GM12878 (cell line): Measurements from ENCODE around the gene MOXD1. TPM values are rescaled to one million over a fixed set of nuclear protein-coding genes. Genes with fewer than 3 reads are reported as not detected.
A peak's percentile ranks its signal among the peaks of the same experiment; 100 is the strongest.

Source experiments
- ATAC-seq: fragments of 200-7000 bp; cut with Tn5 transposase; 3 replicates; pipeline ENCODE4 v1.9.1; 2020; ENCODE audit warnings: mild to moderate bottlenecking, moderate library complexity
- BruUV-seq: library from RNA; stranded (reverse); fragments of 400-500 nt; replicated peaks from 2 replicates; lab custom pipeline; 2021; lab: Mats Ljungman, UMichigan
- CTCF ChIA-PET: fragments of 300-600 bp; sonication (Branson Sonifier 250); formaldehyde crosslinking; extraction: SDS; loops from one replicate; lab custom pipeline; 2021; ENCODE audit warnings: inconsistent platforms; lab: Yijun Ruan, JAX
- POLR2A ChIA-PET: fragments of 350-600 bp; formaldehyde crosslinking; extraction: SDS; loops from one replicate; lab custom pipeline; 2021; ENCODE audit warnings: inconsistent platforms; lab: Charles Lee
- RAD21 ChIA-PET: fragments of 300-600 bp; sonication (Branson Sonifier 250); formaldehyde crosslinking; loops from one replicate; lab custom pipeline; 2023; ENCODE audit warnings: antibody characterized with exemption; ENCODE audit not compliant: unreplicated experiment; lab: Charles Lee
- SMC1A ChIA-PET: fragments of 300-600 bp; sonication (Branson Sonifier 250); formaldehyde crosslinking; loops from one replicate; lab custom pipeline; 2023; ENCODE audit not compliant: unreplicated experiment, uncharacterized antibody; lab: Charles Lee
- DNase-seq: peaks from one replicate; pipeline ENCODE4 v3.0.0-alpha.2; 2011; ENCODE audit warnings: low read depth, low spot score
- FAIRE-seq: peaks from 3 replicates; lab custom pipeline; 2011; peaks lifted over from hg19 to GRCh38; lab: Jason Lieb, UNC
- H2AFZ ChIP-seq: 2 replicates; pipeline ENCODE4 v1.6.0; 2011; ENCODE audit warnings: low read depth, low read length, control low read depth; ENCODE audit not compliant: control insufficient read depth
- H3K27ac ChIP-seq: 2 replicates; pipeline ENCODE4 v1.5.1; 2011; ENCODE audit warnings: control low read depth; ENCODE audit not compliant: control insufficient read depth, insufficient read depth
- H3K27me3 ChIP-seq, 2 experiments: replicated peaks in 1 of 2; 2 replicates each; pipeline versions ENCODE4 v1.6.0 to v1.6.1; 2011; ENCODE audit warnings: low read length in 1 of 2; ENCODE audit not compliant: control insufficient read depth in 2 of 2, insufficient read depth in 2 of 2
- H3K36me3 ChIP-seq, 2 experiments: 2 replicates each; pipeline ENCODE4 v1.5.1; 2011; ENCODE audit warnings: low read length in 1 of 2; ENCODE audit not compliant: control insufficient read depth in 2 of 2, insufficient read depth in 2 of 2
- H3K4me1 ChIP-seq: 2 replicates; pipeline ENCODE4 v1.6.1; 2011; ENCODE audit warnings: mild to moderate bottlenecking, low read length, moderate library complexity, mixed read lengths; ENCODE audit not compliant: control insufficient read depth, insufficient read depth
- H3K4me2 ChIP-seq: 2 replicates; pipeline ENCODE4 v1.6.0; 2011; ENCODE audit warnings: control low read depth; ENCODE audit not compliant: control insufficient read depth, insufficient read depth
- H3K4me3 ChIP-seq: fragments of 200-600 bp; sonication (generic); 2 replicates; pipeline ENCODE4 v1.5.1; 2016
- H3K79me2 ChIP-seq: 2 replicates; pipeline ENCODE4 v1.6.0; 2011; ENCODE audit warnings: low read length; ENCODE audit not compliant: control insufficient read depth, insufficient read depth
- H3K9ac ChIP-seq: 2 replicates; pipeline ENCODE4 v1.8.0; 2011; ENCODE audit warnings: low read length, control low read depth, mixed read lengths; ENCODE audit not compliant: control insufficient read depth, insufficient read depth
- H3K9me3 ChIP-seq: replicated peaks from 3 replicates; pipeline ENCODE4 v1.5.1; 2011; ENCODE audit warnings: mild to moderate bottlenecking, low read length; ENCODE audit not compliant: control insufficient read depth, insufficient read depth
- H4K20me1 ChIP-seq: 2 replicates; pipeline ENCODE4 v1.6.0; 2011; ENCODE audit not compliant: control insufficient read depth, insufficient read depth
- JUNB ChIP-seq: IDR thresholded peaks from 2 replicates; pipeline ENCODE4 v1.6.1; 2016; ENCODE audit warnings: antibody characterized with exemption, mild to moderate bottlenecking
- POLR2AphosphoS5 ChIP-seq: IDR thresholded peaks from 2 replicates; pipeline ENCODE4 v1.6.1; 2011; ENCODE audit warnings: mild to moderate bottlenecking, low read length, inconsistent platforms
- RAD21 ChIP-seq: IDR thresholded peaks from 2 replicates; pipeline ENCODE4 v1.6.1; 2011; ENCODE audit warnings: mild to moderate bottlenecking, low read depth, low read length, moderate library complexity; ENCODE audit not compliant: insufficient read depth
- ZBTB40 ChIP-seq: fragments of 450-650 bp; IDR thresholded peaks from 2 replicates; pipeline ENCODE4 v1.6.1; 2016; ENCODE audit warnings: mild to moderate bottlenecking, moderate library complexity, borderline replicate concordance
- WGBS: methylation state at CpG from one replicate; pipeline ENCODE4 v1.1.6; 2016; ENCODE audit warnings: low lambda C conversion rate; ENCODE audit not compliant: insufficient replicate concordance, insufficient coverage; ENCODE audit errors: missing lambda C conversion rate; 5-methylcytosine and 5-hydroxymethylcytosine counted together
- in situ Hi-C: fragments of 300-500 bp; cut with MboI; formaldehyde crosslinking; loops from 9 replicates; pipeline ENCODE4 v1.14.3; 2018; ENCODE audit warnings: mixed read lengths
- intact Hi-C: fragments of 100-400 bp; cut with micrococcal nuclease; formaldehyde crosslinking; loops from one replicate; pipeline ENCODE4 v1.14.2; 2022; ENCODE audit not compliant: unreplicated experiment
- polyA plus RNA-seq, 11 experiments: library from polyadenylated mRNA; depleted of rRNA in 4 of 11; unstranded in 6 of 11; stranded (reverse) in 5 of 11; fragments of >200 nt; fragmentation: Nextera tagmentation in 4 of 11; fragmentation: Illumina TruSeq in 1 of 11; extraction: Ambion mirVana in 4 of 11; extraction: Trizol in 1 of 11; gene quantifications; 1 replicate in 1 of 11; 2 replicates in 10 of 11; pipeline versions ENCODE4 v1.2.1 to v1.2.3, GENCODE V29; 2011 to 2016; ENCODE audit warnings: inconsistent platforms in 2 of 11, missing spikeins in 2 of 11, low read depth in 1 of 11
- total RNA-seq, 4 experiments: library from RNA; depleted of rRNA in 3 of 4; stranded (reverse); fragments of >200 nt in 3 of 4; fragmentation: Illumina TruSeq in 1 of 4; extraction: Trizol in 1 of 4; gene quantifications; 2 replicates each; pipeline versions ENCODE4 v1.2.1 to v1.2.3, GENCODE V29; 2013 to 2021
- TF ChIP-seq, protein P1 (sequence below): IDR thresholded peaks from 2 replicates; pipeline ENCODE4 v1.6.1; 2012; ENCODE audit warnings: mild to moderate bottlenecking, low read depth, low read length
- TF ChIP-seq, protein P2 (sequence below): IDR thresholded peaks from 2 replicates; pipeline ENCODE4 v1.6.1; 2012; ENCODE audit warnings: improper control_type of control experiment, low read depth, low read length; ENCODE audit not compliant: insufficient replicate concordance
- TF ChIP-seq, protein P3 (sequence below): IDR thresholded peaks from 2 replicates; pipeline ENCODE4 v1.6.1; 2012; ENCODE audit warnings: low read depth, low read length, improper control_type of control experiment

Gene MOXD1
- total and polyA plus RNA-seq, 10 of the 15 experiments (the other 5 are each of a cell fraction or from before 2014, with no cell fraction given), result 0.03 to 2.1 (median 0.64) TPM

GRCh38 chr6:132300323-132300949, 100.8 kb downstream of the MOXD1 start:
- ChIA-PET POLR2A (no interaction called here), SMC1A (interaction anchor here (0.6 to 8.3 kb wide), 17 partner anchors 10 to 492 kb away, joined by 3 to 121 read pairs (median 3); no protein-coding TSS in a partner anchor), RAD21 (interaction anchor here (0.8 to 7.1 kb wide), 6 partner anchors 19 to 212 kb away, joined by 3 to 74 read pairs (median 5); partner anchors contain the start of gene STX7), CTCF (interaction anchor here (0.6 to 15.8 kb wide), 29 partner anchors 17 to 686 kb away, joined by 3 to 462 read pairs (median 4); no protein-coding TSS in a partner anchor)
- 50% methylated on average over 4 of the region's 4 CpGs for WGBS
- in situ Hi-C loops, result loop anchor here (10.0 kb wide), 1 partner anchor 184 kb away; no protein-coding TSS in a partner anchor
- DNase-seq (no peak), FAIRE-seq (peak; percentile 84), ATAC-seq (peak; percentile 94)
- peaks cover 0 to 1% of the 10 kb centered on the region in 2 experiments; a peak in 1 of 4 replicates for H3K27me3 ChIP-seq
- H3K79me2 ChIP-seq, result no peaks in the 10 kb centered on the region
- no TSS peak for BruUV-seq
- no peaks in the 10 kb centered on the region for H4K20me1 ChIP-seq
- no peak overlapping the region for H3K27ac ChIP-seq
- H3K9ac ChIP-seq, result no peak overlapping the region
- intact Hi-C loops, result loop anchor here (1.0 to 5.0 kb wide), 5 partner anchors 67 to 232 kb away; no protein-coding TSS in a partner anchor
- H2AFZ ChIP-seq, result no peak overlapping the region
- no peak overlapping the region for H3K4me3 ChIP-seq
- no peaks in the 10 kb centered on the region for H3K36me3 ChIP-seq
- H3K4me2 ChIP-seq, result no peak overlapping the region
- no peaks in the 10 kb centered on the region; the same call in 1 of the 3 replicates for H3K9me3 ChIP-seq
- no peaks in the 10 kb centered on the region for H3K4me1 ChIP-seq
- TF ChIP-seq ZBTB40 (no peak), JUNB (no peak), RAD21 (peak; percentile 94), POLR2AphosphoS5 (no peak)
- TF ChIP-seq, protein P1, sequence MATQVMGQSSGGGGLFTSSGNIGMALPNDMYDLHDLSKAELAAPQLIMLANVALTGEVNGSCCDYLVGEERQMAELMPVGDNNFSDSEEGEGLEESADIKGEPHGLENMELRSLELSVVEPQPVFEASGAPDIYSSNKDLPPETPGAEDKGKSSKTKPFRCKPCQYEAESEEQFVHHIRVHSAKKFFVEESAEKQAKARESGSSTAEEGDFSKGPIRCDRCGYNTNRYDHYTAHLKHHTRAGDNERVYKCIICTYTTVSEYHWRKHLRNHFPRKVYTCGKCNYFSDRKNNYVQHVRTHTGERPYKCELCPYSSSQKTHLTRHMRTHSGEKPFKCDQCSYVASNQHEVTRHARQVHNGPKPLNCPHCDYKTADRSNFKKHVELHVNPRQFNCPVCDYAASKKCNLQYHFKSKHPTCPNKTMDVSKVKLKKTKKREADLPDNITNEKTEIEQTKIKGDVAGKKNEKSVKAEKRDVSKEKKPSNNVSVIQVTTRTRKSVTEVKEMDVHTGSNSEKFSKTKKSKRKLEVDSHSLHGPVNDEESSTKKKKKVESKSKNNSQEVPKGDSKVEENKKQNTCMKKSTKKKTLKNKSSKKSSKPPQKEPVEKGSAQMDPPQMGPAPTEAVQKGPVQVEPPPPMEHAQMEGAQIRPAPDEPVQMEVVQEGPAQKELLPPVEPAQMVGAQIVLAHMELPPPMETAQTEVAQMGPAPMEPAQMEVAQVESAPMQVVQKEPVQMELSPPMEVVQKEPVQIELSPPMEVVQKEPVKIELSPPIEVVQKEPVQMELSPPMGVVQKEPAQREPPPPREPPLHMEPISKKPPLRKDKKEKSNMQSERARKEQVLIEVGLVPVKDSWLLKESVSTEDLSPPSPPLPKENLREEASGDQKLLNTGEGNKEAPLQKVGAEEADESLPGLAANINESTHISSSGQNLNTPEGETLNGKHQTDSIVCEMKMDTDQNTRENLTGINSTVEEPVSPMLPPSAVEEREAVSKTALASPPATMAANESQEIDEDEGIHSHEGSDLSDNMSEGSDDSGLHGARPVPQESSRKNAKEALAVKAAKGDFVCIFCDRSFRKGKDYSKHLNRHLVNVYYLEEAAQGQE, result no peak
- TF ChIP-seq, protein P2, sequence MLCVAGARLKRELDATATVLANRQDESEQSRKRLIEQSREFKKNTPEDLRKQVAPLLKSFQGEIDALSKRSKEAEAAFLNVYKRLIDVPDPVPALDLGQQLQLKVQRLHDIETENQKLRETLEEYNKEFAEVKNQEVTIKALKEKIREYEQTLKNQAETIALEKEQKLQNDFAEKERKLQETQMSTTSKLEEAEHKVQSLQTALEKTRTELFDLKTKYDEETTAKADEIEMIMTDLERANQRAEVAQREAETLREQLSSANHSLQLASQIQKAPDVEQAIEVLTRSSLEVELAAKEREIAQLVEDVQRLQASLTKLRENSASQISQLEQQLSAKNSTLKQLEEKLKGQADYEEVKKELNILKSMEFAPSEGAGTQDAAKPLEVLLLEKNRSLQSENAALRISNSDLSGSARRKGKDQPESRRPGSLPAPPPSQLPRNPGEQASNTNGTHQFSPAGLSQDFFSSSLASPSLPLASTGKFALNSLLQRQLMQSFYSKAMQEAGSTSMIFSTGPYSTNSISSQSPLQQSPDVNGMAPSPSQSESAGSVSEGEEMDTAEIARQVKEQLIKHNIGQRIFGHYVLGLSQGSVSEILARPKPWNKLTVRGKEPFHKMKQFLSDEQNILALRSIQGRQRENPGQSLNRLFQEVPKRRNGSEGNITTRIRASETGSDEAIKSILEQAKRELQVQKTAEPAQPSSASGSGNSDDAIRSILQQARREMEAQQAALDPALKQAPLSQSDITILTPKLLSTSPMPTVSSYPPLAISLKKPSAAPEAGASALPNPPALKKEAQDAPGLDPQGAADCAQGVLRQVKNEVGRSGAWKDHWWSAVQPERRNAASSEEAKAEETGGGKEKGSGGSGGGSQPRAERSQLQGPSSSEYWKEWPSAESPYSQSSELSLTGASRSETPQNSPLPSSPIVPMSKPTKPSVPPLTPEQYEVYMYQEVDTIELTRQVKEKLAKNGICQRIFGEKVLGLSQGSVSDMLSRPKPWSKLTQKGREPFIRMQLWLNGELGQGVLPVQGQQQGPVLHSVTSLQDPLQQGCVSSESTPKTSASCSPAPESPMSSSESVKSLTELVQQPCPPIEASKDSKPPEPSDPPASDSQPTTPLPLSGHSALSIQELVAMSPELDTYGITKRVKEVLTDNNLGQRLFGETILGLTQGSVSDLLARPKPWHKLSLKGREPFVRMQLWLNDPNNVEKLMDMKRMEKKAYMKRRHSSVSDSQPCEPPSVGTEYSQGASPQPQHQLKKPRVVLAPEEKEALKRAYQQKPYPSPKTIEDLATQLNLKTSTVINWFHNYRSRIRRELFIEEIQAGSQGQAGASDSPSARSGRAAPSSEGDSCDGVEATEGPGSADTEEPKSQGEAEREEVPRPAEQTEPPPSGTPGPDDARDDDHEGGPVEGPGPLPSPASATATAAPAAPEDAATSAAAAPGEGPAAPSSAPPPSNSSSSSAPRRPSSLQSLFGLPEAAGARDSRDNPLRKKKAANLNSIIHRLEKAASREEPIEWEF, result no peak
- TF ChIP-seq, protein P3, sequence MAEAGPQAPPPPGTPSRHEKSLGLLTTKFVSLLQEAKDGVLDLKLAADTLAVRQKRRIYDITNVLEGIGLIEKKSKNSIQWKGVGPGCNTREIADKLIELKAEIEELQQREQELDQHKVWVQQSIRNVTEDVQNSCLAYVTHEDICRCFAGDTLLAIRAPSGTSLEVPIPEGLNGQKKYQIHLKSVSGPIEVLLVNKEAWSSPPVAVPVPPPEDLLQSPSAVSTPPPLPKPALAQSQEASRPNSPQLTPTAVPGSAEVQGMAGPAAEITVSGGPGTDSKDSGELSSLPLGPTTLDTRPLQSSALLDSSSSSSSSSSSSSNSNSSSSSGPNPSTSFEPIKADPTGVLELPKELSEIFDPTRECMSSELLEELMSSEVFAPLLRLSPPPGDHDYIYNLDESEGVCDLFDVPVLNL, result no peak
